Activated B cell treated with CpG ODN at 0.5 μM for 24 hours (primary cell): ENCODE results near the gene OR51E1. TPM values are rescaled to one million over a fixed set of nuclear protein-coding genes. Genes with fewer than 3 reads are reported as not detected.

ENCODE experiments used
- ATAC-seq: fragments of 200-7000 bp; cut with Tn5 transposase; one replicate; pipeline ENCODE4 v1.10.0; 2021; ENCODE audit warnings: low read depth, mild to moderate bottlenecking, moderate library complexity
- CTCF ChIA-PET: fragments of 350-600 bp; sonication (Branson Sonifier 250); formaldehyde crosslinking; loops from one replicate; lab custom pipeline; 2021; ENCODE audit warnings: antibody characterized with exemption; lab: Charles Lee
- POLR2A ChIA-PET: fragments of 350-600 bp; sonication (Branson Sonifier 250); formaldehyde crosslinking; loops from one replicate; lab custom pipeline; 2021; ENCODE audit warnings: antibody characterized with exemption; lab: Charles Lee
- DNase-seq: peaks from one replicate; pipeline ENCODE4 v3.0.0; 2022
- H3K27ac Mint-ChIP-seq: one replicate; pipeline ENCODE4 v1.8.0; 2020; ENCODE audit warnings: mixed read lengths
- H3K27me3 Mint-ChIP-seq: one replicate; pipeline ENCODE4 v1.8.0; 2021; ENCODE audit warnings: mixed read lengths
- H3K36me3 Mint-ChIP-seq: one replicate; pipeline ENCODE4 v1.8.0; 2021; ENCODE audit warnings: low read depth, mixed read lengths
- H3K4me1 Mint-ChIP-seq: one replicate; pipeline ENCODE4 v1.8.0; 2021; ENCODE audit warnings: mixed read lengths
- H3K4me3 Mint-ChIP-seq: one replicate; pipeline ENCODE4 v1.8.0; 2020; ENCODE audit warnings: mild to moderate bottlenecking, mixed read lengths
- H3K9me3 Mint-ChIP-seq: one replicate; pipeline ENCODE4 v1.8.0; 2020; ENCODE audit warnings: mixed read lengths
- intact Hi-C: fragments of 100-400 bp; cut with micrococcal nuclease; formaldehyde crosslinking; loops from one replicate; pipeline ENCODE4 v1.15.1; 2024
- total RNA-seq: library from RNA; stranded (reverse); gene quantifications from 2 replicates; pipeline ENCODE4 v1.2.3, GENCODE V29; 2022
- TF ChIP-seq, protein P1 (sequence below): fragments of 200-600 bp; IDR thresholded peaks from one replicate; pipeline ENCODE4 v1.8.0; 2022; ENCODE audit warnings: antibody characterized with exemption, mild to moderate bottlenecking

Gene OR51E1
- total RNA-seq, 1 donor from 2014 or later, result not detected

DNA sequence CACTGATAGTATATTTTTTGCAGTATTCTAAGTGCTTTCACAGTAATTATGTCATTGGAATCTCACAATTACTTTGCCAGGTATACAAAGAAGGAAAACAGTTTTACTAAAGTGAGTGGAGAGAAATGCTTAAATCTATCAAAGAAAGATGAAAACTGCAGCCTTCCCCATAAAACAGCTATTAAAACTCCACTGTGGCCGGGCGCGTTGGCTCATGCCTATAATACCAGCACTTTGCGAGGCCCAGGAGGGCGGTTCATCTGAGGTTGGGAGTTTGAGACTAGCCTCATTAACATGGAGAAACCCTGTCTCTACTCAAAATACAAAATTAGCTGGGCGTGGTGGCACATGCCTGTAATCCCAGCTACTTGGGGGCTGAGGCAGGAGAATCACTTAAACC, 19.1 kb downstream of the OR51E1 start:
- H3K27ac Mint-ChIP-seq, result no peak overlapping the region
- H3K4me3 Mint-ChIP-seq, result no peak overlapping the region
- H3K9me3 Mint-ChIP-seq, result no peaks in the 10 kb centered on the region
- H3K27me3 Mint-ChIP-seq, result peaks cover 10% of the 10 kb centered on the region
- no peaks in the 10 kb centered on the region for H3K4me1 Mint-ChIP-seq
- TF ChIP-seq, protein P1, sequence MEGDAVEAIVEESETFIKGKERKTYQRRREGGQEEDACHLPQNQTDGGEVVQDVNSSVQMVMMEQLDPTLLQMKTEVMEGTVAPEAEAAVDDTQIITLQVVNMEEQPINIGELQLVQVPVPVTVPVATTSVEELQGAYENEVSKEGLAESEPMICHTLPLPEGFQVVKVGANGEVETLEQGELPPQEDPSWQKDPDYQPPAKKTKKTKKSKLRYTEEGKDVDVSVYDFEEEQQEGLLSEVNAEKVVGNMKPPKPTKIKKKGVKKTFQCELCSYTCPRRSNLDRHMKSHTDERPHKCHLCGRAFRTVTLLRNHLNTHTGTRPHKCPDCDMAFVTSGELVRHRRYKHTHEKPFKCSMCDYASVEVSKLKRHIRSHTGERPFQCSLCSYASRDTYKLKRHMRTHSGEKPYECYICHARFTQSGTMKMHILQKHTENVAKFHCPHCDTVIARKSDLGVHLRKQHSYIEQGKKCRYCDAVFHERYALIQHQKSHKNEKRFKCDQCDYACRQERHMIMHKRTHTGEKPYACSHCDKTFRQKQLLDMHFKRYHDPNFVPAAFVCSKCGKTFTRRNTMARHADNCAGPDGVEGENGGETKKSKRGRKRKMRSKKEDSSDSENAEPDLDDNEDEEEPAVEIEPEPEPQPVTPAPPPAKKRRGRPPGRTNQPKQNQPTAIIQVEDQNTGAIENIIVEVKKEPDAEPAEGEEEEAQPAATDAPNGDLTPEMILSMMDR, result no peak
- ATAC-seq (no peak), DNase-seq (no peak)
- ChIA-PET CTCF (no interaction called here), POLR2A (no interaction called here)
- intact Hi-C loops, result no loop called here
- H3K36me3 Mint-ChIP-seq, result no peaks in the 10 kb centered on the region

DNA sequence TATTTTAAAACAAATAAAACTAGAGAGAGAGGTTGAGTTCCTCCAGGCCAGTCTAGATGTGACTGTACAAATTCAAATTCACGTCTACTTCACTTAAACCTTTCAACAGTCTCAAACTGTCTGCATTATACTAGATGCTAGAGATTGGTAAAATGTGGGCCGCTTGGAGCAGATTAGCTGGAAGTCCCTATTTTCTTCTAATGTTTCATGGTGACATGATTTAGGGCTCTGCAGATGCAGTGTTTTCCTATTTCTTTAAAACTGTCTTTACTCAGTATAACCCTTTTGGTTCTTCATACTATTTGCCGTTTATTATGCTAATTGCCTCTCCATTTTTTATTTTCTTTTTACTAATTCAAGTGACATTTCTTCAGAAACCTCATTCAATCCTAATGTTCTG, 20.4 kb downstream of the OR51E1 start:
- CTCF ChIA-PET, result no interaction called here
- H3K36me3 Mint-ChIP-seq, result no peaks in the 10 kb centered on the region
- no peak overlapping the region for H3K4me3 Mint-ChIP-seq
- H3K27ac Mint-ChIP-seq, result no peak overlapping the region
- no peaks in the 10 kb centered on the region for H3K4me1 Mint-ChIP-seq
- ATAC-seq (no peak), DNase-seq (no peak)
- H3K27me3 Mint-ChIP-seq, result peaks cover 10% of the 10 kb centered on the region
- TF ChIP-seq, protein P1, result no peak
- intact Hi-C loops, result no loop called here
- POLR2A ChIA-PET, result no interaction called here
- no peaks in the 10 kb centered on the region for H3K9me3 Mint-ChIP-seq

DNA sequence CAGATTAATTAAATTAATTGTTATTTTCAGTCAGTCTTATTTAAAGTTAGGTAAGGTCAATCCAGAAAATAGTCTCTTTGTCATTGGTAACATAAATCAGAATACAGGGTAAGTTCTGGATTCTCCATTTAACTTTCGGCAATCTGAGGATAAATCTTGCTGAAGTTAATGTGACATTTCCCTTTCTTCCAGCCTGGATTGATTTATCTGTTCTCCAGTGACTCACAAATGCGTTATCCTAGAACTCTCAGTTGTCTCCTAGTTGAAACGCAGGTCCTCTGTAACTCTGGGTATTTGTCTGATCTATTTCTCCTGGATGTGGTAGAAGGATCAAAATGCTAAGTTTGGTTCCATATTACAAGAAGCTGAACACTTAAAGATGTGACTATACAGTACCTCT, 21.0 kb downstream of the OR51E1 start:
- CTCF ChIA-PET, result no interaction called here
- no peak for DNase-seq
- POLR2A ChIA-PET, result no interaction called here
- Mint-ChIP-seq H3K9me3 (no peaks in the 10 kb centered on the region), H3K4me3 (no peak overlapping the region), H3K27ac (no peak overlapping the region), H3K27me3 (peaks cover 10% of the 10 kb centered on the region), H3K4me1 (no peaks in the 10 kb centered on the region), H3K36me3 (no peaks in the 10 kb centered on the region)
- ATAC-seq, result no peak
- TF ChIP-seq, protein P1, result no peak
- intact Hi-C loops, result no loop called here

DNA sequence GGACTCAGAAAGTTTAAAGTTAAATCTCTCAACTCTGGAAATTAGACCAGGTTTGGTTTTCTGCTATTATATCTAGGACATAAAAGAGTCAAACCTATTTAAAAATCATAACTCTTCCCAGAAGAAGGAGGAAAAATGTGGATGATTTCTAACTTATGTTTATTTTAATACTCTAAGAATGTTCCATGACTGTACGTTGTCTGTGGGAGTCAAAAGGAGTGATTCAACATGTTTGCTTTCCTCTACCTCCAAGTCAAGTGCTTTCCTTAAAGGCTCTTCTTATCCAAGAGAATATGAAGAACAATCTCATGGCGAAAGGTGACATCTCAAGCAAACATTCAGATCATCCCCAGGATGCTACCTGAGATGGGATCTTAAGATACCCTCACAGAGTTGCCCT, 21.6 kb downstream of the OR51E1 start:
- intact Hi-C loops, result no loop called here
- H3K27me3 Mint-ChIP-seq, result peaks cover 10% of the 10 kb centered on the region
- ChIA-PET POLR2A (no interaction called here), CTCF (no interaction called here)
- H3K27ac Mint-ChIP-seq, result no peak overlapping the region
- no peak overlapping the region for H3K4me3 Mint-ChIP-seq
- H3K9me3 Mint-ChIP-seq, result no peaks in the 10 kb centered on the region
- no peak for DNase-seq
- TF ChIP-seq, protein P1, result no peak
- ATAC-seq, result no peak
- H3K4me1 Mint-ChIP-seq, result no peaks in the 10 kb centered on the region
- no peaks in the 10 kb centered on the region for H3K36me3 Mint-ChIP-seq

DNA sequence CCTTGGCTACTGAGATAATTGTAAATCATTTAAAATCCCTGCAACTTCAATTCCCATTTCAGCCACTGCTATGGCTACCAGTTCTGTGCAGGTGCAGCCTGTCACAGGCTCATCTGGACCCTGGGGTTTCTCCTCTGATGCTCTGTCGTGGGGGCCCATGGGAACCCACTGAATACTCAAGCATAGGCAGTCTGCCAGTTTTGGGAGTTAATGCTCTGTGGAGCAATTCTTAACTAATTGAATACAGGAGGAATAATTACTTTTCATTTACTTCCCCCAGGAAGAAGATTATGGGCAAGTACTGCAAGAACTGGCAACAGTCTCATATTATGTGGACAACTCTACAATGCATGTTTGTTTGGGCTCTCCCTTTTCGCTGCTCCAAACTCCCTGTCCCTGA, 28.0 kb downstream of the OR51E1 start:
- CTCF ChIA-PET, result no interaction called here
- Mint-ChIP-seq H3K4me3 (no peak overlapping the region), H3K27me3 (peaks cover 15% of the 10 kb centered on the region), H3K36me3 (no peaks in the 10 kb centered on the region), H3K4me1 (no peaks in the 10 kb centered on the region), H3K27ac (no peak overlapping the region), H3K9me3 (no peaks in the 10 kb centered on the region)
- TF ChIP-seq, protein P1, result no peak
- no peak for DNase-seq
- POLR2A ChIA-PET, result no interaction called here
- ATAC-seq, result no peak
- intact Hi-C loops, result no loop called here
